T-cell (primary cell): ENCODE data around the gene RBM33. TPM values are rescaled to one million over a fixed set of nuclear protein-coding genes. Genes with fewer than 3 reads are reported as not detected.
A peak's percentile ranks its signal among the peaks of the same experiment; 100 is the strongest.

ENCODE experiments used
- ATAC-seq, 4 experiments: fragments of 200-7000 bp in 3 of 4; fragments of 150-1000 bp in 1 of 4; cut with Tn5 transposase; replicated peaks in 1 of 4; 1 replicate in 3 of 4; 2 replicates in 1 of 4; pipeline ENCODE4 v1.10.0; 2021; ENCODE audit warnings: moderate library complexity in 3 of 4, mild to moderate bottlenecking in 2 of 4, moderate number of reproducible peaks in 1 of 4
- CTCF ChIA-PET, 2 donors: fragments of 300-600 bp; sonication (Branson Sonifier 250); formaldehyde crosslinking; loops; one replicate each; lab custom pipeline; 2022; ENCODE audit warnings: antibody characterized with exemption in 2 of 2; lab: Charles Lee
- POLR2A ChIA-PET, 2 donors: fragments of 300-600 bp; sonication (Branson Sonifier 250); formaldehyde crosslinking; loops; one replicate each; lab custom pipeline; 2022; ENCODE audit warnings: antibody characterized with exemption in 2 of 2; lab: Charles Lee
- DNase-seq, 35 experiments: peaks; one replicate each; pipeline versions ENCODE4 v3.0.0 to v3.0.0-alpha.2; 2013 to 2023
- H3K27ac ChIP-seq: one replicate; pipeline ENCODE4 v1.5.1; 2013; ENCODE audit warnings: low read length
- H3K27me3 ChIP-seq, 2 experiments: replicated peaks in 1 of 2; 1 replicate in 1 of 2; 2 replicates in 1 of 2; pipeline versions ENCODE4 v1.6.1 to v1.7.0; 2013; ENCODE audit warnings: low read length in 1 of 2, mixed read lengths in 1 of 2; ENCODE audit not compliant: control insufficient read depth in 2 of 2, insufficient read depth in 2 of 2; ENCODE audit errors: extremely low read depth in 1 of 2
- H3K36me3 ChIP-seq, 2 donors: 1 replicate in 1 of 2; 2 replicates in 1 of 2; pipeline versions ENCODE4 v1.6.1 to v1.7.0; 2013; ENCODE audit warnings: low read length in 1 of 2; ENCODE audit not compliant: control insufficient read depth in 2 of 2, insufficient read depth in 1 of 2; ENCODE audit errors: extremely low read depth in 1 of 2
- H3K4me1 ChIP-seq, 2 experiments: 1 replicate in 1 of 2; 2 replicates in 1 of 2; pipeline versions ENCODE4 v1.6.1 to v1.7.0; 2013; ENCODE audit warnings: low read length in 2 of 2, mixed read lengths in 1 of 2; ENCODE audit not compliant: insufficient read depth in 2 of 2, control insufficient read depth in 1 of 2; ENCODE audit errors: extremely low read depth in 1 of 2
- H3K4me3 ChIP-seq, 2 donors: 1 replicate in 1 of 2; 2 replicates in 1 of 2; pipeline versions ENCODE4 v1.5.1 to v1.7.0; 2013; ENCODE audit warnings: mild to moderate bottlenecking in 2 of 2, low read length in 1 of 2, moderate library complexity in 1 of 2; ENCODE audit not compliant: control insufficient read depth in 1 of 2; ENCODE audit errors: extremely low read depth in 1 of 2
- H3K9me3 ChIP-seq: 2 replicates; pipeline ENCODE4 v1.7.0; 2013
- H3K27ac Mint-ChIP-seq, 2 donors: one replicate each; pipeline ENCODE4 v1.8.0; 2020 to 2021; ENCODE audit warnings: mild to moderate bottlenecking in 2 of 2, mixed read lengths in 2 of 2
- H3K27me3 Mint-ChIP-seq, 2 donors: one replicate each; pipeline ENCODE4 v1.8.0; 2021 to 2022; ENCODE audit warnings: mixed read lengths in 2 of 2
- H3K36me3 Mint-ChIP-seq: one replicate; pipeline ENCODE4 v1.8.0; 2021; ENCODE audit warnings: mixed read lengths
- H3K4me1 Mint-ChIP-seq, 3 donors: one replicate each; pipeline ENCODE4 v1.8.0; 2020 to 2022; ENCODE audit warnings: mixed read lengths in 3 of 3, mild to moderate bottlenecking in 1 of 3
- H3K4me3 Mint-ChIP-seq, 3 donors: one replicate each; pipeline ENCODE4 v1.8.0; 2020 to 2022; ENCODE audit warnings: mild to moderate bottlenecking in 3 of 3, mixed read lengths in 3 of 3, moderate library complexity in 3 of 3
- H3K9me3 Mint-ChIP-seq, 3 donors: one replicate each; pipeline ENCODE4 v1.8.0; 2020 to 2022; ENCODE audit warnings: mixed read lengths in 3 of 3
- WGBS: methylation state at CpG from one replicate; pipeline ENCODE4 v1.1.5; 2013; ENCODE audit warnings: missing lambda C conversion rate; ENCODE audit not compliant: insufficient coverage; 5-methylcytosine and 5-hydroxymethylcytosine counted together
- total RNA-seq, 35 experiments: library from RNA in 6 of 35; stranded (reverse) in 6 of 35; fragments of 120-200 nt in 1 of 35; gene quantifications; one replicate each; pipeline versions ENCODE4 v1.2.1 to v1.2.4 and lab custom pipeline; 2013 to 2026

RBM33 gene
- total RNA-seq, 5 donors from 2014 or later (not counting 1 experiment from before 2014, with no cell fraction given) = 157 to 180 (median 170) TPM

DNA sequence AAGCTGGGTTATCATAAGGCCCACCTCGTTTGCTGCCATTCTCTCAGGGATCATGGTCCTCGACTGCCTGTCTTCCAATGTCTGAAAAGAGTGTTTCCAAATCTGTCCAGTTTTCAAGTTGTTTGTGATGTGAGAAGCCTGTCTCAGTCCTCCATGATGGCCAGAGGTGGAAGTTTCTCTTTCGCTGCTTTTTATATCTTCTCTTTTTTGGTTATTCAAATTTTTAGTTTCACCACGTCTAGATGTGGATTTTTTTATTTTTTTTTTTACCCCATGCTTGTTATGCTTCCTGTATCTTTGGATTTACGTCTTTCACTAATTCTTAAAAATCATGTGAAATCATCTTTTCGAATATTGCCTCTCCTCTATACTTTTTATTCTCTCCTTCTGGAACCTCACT, 6.1 kb upstream of the RBM33 start:
- no peak for ATAC-seq
- H3K27me3 Mint-ChIP-seq = peaks cover 3 to 6% of the 10 kb centered on the region in 2 donors
- peaks cover 3 to 6% (median 5%) of the 10 kb centered on the region in 3 donors for H3K4me1 Mint-ChIP-seq
- peaks cover 16 to 39% (median 20%) of the 10 kb centered on the region in 3 donors for H3K9me3 Mint-ChIP-seq
- DNase-seq = no peak
- WGBS = 83% methylated on average over 2 of the region's 6 CpGs
- H3K9me3 ChIP-seq = peaks cover 3% of the 10 kb centered on the region
- H3K27me3 ChIP-seq = no peaks in the 10 kb centered on the region
- H3K4me3 ChIP-seq = no peak overlapping the region
- peaks cover 4% of the 10 kb centered on the region in 2 donors for H3K36me3 ChIP-seq
- CTCF ChIA-PET = no interaction called here
- H3K36me3 Mint-ChIP-seq = peaks cover 27% of the 10 kb centered on the region
- H3K27ac Mint-ChIP-seq = no peak overlapping the region
- no peak overlapping the region for H3K4me3 Mint-ChIP-seq
- H3K4me1 ChIP-seq = peaks cover 0 to 3% of the 10 kb centered on the region in 2 experiments
- POLR2A ChIA-PET = no interaction called here
- H3K27ac ChIP-seq = no peak overlapping the region

- ChIA-PET CTCF (interaction anchor here in 1 of 2 donors (0.5 kb wide), 1 partner anchor 11 kb away, joined by 4 read pairs; no protein-coding TSS in a partner anchor), POLR2A (no interaction called here)
- H3K27ac Mint-ChIP-seq = no peak overlapping the region
- H3K9me3 Mint-ChIP-seq = peaks cover 12 to 34% (median 15%) of the 10 kb centered on the region in 3 donors
- H3K27ac ChIP-seq = no peak overlapping the region
- no peak for ATAC-seq
- WGBS = no CpG with 5 or more reads among the region's 1 CpG
- no peak overlapping the region for H3K4me3 Mint-ChIP-seq
- DNase-seq = no peak
- peaks cover 4% of the 10 kb centered on the region in 2 donors for H3K36me3 ChIP-seq
- peaks cover 3% of the 10 kb centered on the region for H3K9me3 ChIP-seq
- H3K4me1 Mint-ChIP-seq = peaks cover 11 to 15% (median 12%) of the 10 kb centered on the region in 3 donors
- peaks cover 27% of the 10 kb centered on the region for H3K36me3 Mint-ChIP-seq
- peaks cover 0 to 8% of the 10 kb centered on the region in 2 donors for H3K27me3 Mint-ChIP-seq
- no peaks in the 10 kb centered on the region for H3K27me3 ChIP-seq
- H3K4me1 ChIP-seq = peaks cover 0 to 7% of the 10 kb centered on the region in 2 experiments
- H3K4me3 ChIP-seq = no peak overlapping the region
These were observed 4.4 kb upstream of the RBM33 start for GRCh38 chr7:155639958-155640520.

DNA sequence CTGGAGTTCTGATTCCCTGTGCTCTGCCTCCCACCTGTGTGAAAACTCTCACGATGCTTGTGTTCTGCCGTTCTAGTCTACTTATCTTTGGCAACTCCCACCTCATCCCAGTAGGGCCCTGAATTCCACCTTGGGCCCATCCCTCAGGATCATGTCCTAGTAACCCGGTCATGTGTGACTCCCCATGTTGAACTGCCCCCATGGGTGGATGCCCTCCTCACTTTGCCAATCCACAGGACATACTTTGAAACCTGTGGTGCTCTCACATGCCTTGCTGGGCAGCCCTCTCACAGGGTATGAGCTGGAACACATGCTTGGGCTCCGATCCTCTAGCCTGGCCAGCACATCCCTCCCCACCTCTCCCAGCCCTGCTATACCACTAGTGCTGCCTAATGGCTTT, 3.8 kb upstream of the RBM33 start:
- H3K4me1 ChIP-seq = peaks cover 4 to 7% of the 10 kb centered on the region in 2 experiments
- peaks cover 11 to 33% (median 14%) of the 10 kb centered on the region in 3 donors for H3K9me3 Mint-ChIP-seq
- no peak overlapping the region for H3K4me3 ChIP-seq
- POLR2A ChIA-PET = no interaction called here
- no peak overlapping the region for H3K4me3 Mint-ChIP-seq
- H3K9me3 ChIP-seq = peaks cover 3% of the 10 kb centered on the region
- peaks cover 4% of the 10 kb centered on the region in 2 donors for H3K36me3 ChIP-seq
- H3K4me1 Mint-ChIP-seq = peaks cover 17 to 20% (median 18%) of the 10 kb centered on the region in 3 donors
- no peak overlapping the region for H3K27ac ChIP-seq
- H3K27me3 ChIP-seq = no peaks in the 10 kb centered on the region
- ATAC-seq (no peak), DNase-seq (no peak)
- peaks cover 0 to 8% of the 10 kb centered on the region in 2 donors for H3K27me3 Mint-ChIP-seq
- WGBS = 92% methylated on average over 3 of the region's 4 CpGs
- CTCF ChIA-PET = interaction anchor here (0.5 to 0.7 kb wide), 2 partner anchors 12 to 347 kb away, joined by 3 to 4 read pairs; no protein-coding TSS in a partner anchor
- H3K27ac Mint-ChIP-seq = no peak overlapping the region
- H3K36me3 Mint-ChIP-seq = peaks cover 27% of the 10 kb centered on the region

DNA sequence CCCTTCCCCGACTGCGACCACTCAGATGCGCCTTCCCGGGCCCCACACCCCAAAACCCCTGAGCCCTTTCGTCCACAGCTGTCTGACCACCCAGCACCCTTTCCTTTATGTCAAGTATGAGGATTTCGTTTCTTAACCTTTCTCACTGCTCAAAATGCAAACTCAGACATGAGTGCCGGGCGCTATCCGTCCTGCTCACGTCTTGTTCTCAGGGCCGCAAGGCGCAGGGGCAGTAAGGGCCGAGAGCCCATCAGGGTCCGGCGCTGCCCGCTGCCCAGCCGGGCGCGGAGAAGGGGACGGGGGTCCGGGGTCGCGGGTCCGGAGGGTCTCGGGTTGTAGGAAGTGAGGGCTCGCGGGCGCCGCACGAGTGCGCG, 670 bp upstream of the RBM33 start:
- ATAC-seq (peak in 1 of 4 experiments; percentile 25), DNase-seq (no peak)
- peaks cover 11 to 15% of the 10 kb centered on the region in 2 experiments for H3K4me1 ChIP-seq
- POLR2A ChIA-PET = interaction anchor here in 1 of 2 donors (0.7 kb wide), 3 partner anchors 12 to 345 kb away, joined by 11 to 17 read pairs (median 17); no protein-coding TSS in a partner anchor
- CTCF ChIA-PET = interaction anchor here in 1 of 2 donors (0.7 to 1.6 kb wide), 6 partner anchors 14 to 121 kb away, joined by 3 to 5 read pairs (median 3); no protein-coding TSS in a partner anchor
- H3K4me3 ChIP-seq = peak overlapping the region; percentile 94 to 97
- H3K27me3 ChIP-seq = no peaks in the 10 kb centered on the region
- H3K36me3 Mint-ChIP-seq = peaks cover 41% of the 10 kb centered on the region
- peaks cover 7% of the 10 kb centered on the region for H3K9me3 ChIP-seq
- H3K4me1 Mint-ChIP-seq = peaks cover 47 to 52% (median 48%) of the 10 kb centered on the region in 3 donors
- peaks cover 4 to 19% of the 10 kb centered on the region in 2 donors for H3K36me3 ChIP-seq
- H3K27me3 Mint-ChIP-seq = peaks cover 0 to 1% of the 10 kb centered on the region in 2 donors
- H3K27ac Mint-ChIP-seq = peak overlapping the region; percentile 97
- 1% methylated on average over 25 of the region's 32 CpGs for WGBS
- H3K27ac ChIP-seq = peak overlapping the region; percentile 85
- H3K4me3 Mint-ChIP-seq = peak overlapping the region; percentile 93 to 99 (median 98)
- H3K9me3 Mint-ChIP-seq = peaks cover 0 to 12% (median 2%) of the 10 kb centered on the region in 3 donors

GRCh38 chr7:155644971-155645509, 579 bp downstream of the RBM33 start:
- peaks cover 0 to 17% (median 5%) of the 10 kb centered on the region in 3 donors for H3K9me3 Mint-ChIP-seq
- peaks cover 60 to 62% (median 60%) of the 10 kb centered on the region in 3 donors for H3K4me1 Mint-ChIP-seq
- Histone ChIP-seq H3K4me1 (peaks cover 12 to 20% of the 10 kb centered on the region in 2 experiments), H3K4me3 (peak overlapping the region; percentile 94 to 97), H3K27ac (peak overlapping the region; percentile 85), H3K9me3 (peaks cover 6% of the 10 kb centered on the region), H3K36me3 (peaks cover 4 to 21% of the 10 kb centered on the region in 2 donors), H3K27me3 (no peaks in the 10 kb centered on the region)
- peak; percentile 26 to 49 (median 42) for ATAC-seq
- peak overlapping the region; percentile 93 to 99 (median 98) for H3K4me3 Mint-ChIP-seq
- H3K27me3 Mint-ChIP-seq = peaks cover 0 to 1% of the 10 kb centered on the region in 2 donors
- ChIA-PET CTCF (interaction anchor here in 1 of 2 donors (1.6 kb wide), 1 partner anchor 40 kb away, joined by 3 read pairs; no protein-coding TSS in a partner anchor), POLR2A (no interaction called here)
- WGBS = 0% methylated on average over 11 of the region's 22 CpGs
- peaks cover 50% of the 10 kb centered on the region for H3K36me3 Mint-ChIP-seq
- H3K27ac Mint-ChIP-seq = peak overlapping the region; percentile 99 to 100
- DNase-seq = peak in 32 of 35 experiments; percentile 2 to 59 (median 26)

- Histone ChIP-seq H3K9me3 (peaks cover 6% of the 10 kb centered on the region), H3K27me3 (no peaks in the 10 kb centered on the region), H3K36me3 (peaks cover 4 to 21% of the 10 kb centered on the region in 2 donors), H3K4me3 (peak overlapping the region in 1 of 2 donors; percentile 97), H3K4me1 (peaks cover 17 to 22% of the 10 kb centered on the region in 2 experiments), H3K27ac (no peak overlapping the region)
- H3K9me3 Mint-ChIP-seq = peaks cover 0 to 17% (median 5%) of the 10 kb centered on the region in 3 donors
- H3K27me3 Mint-ChIP-seq = peaks cover 0 to 1% of the 10 kb centered on the region in 2 donors
- 18% methylated on average over 3 of the region's 7 CpGs for WGBS
- CTCF ChIA-PET = no interaction called here
- peak overlapping the region; percentile 93 to 99 (median 98) for H3K4me3 Mint-ChIP-seq
- H3K27ac Mint-ChIP-seq = peak overlapping the region; percentile 99 to 100
- DNase-seq (no peak), ATAC-seq (no peak)
- H3K36me3 Mint-ChIP-seq = peaks cover 50% of the 10 kb centered on the region
- POLR2A ChIA-PET = no interaction called here
- peaks cover 65 to 68% (median 66%) of the 10 kb centered on the region in 3 donors for H3K4me1 Mint-ChIP-seq
These were observed 1.2 kb downstream of the RBM33 start for GRCh38 chr7:155645662-155646061.
